Activated naive CD8-positive, alpha-beta T cell treated with anti-CD3 and anti-CD28 coated beads, Interleukin-2, amount 50 U/mL, for 16 hours (primary cell): ENCODE data around the gene SCIN.
"Not testable (repeated sequence)": the region's sequence is repeated elsewhere in the genome, so short reads cannot be mapped to it uniquely, and the experiment has no call there.

Source experiments
- DNase-seq: peaks from one replicate; pipeline ENCODE4 v3.0.0-alpha.2; 2020; ENCODE audit warnings: low read depth, low spot score

SCIN gene

GRCh38 chr7:12570534-12571461 is at the start of gene SCIN:
Gene SCIN (plus strand): TSS chr7:12570720. CDS start chr7:12570787, 67 bp downstream.
- no peak for DNase-seq

- DNase-seq, result no peak
Measured at GRCh38 chr7:12524794-12525386, 45.6 kb upstream of the SCIN start.

- DNase-seq, result not testable (repeated sequence)
Measured at GRCh38 chr7:12526693-12527092, 43.8 kb upstream of the SCIN start.

DNA sequence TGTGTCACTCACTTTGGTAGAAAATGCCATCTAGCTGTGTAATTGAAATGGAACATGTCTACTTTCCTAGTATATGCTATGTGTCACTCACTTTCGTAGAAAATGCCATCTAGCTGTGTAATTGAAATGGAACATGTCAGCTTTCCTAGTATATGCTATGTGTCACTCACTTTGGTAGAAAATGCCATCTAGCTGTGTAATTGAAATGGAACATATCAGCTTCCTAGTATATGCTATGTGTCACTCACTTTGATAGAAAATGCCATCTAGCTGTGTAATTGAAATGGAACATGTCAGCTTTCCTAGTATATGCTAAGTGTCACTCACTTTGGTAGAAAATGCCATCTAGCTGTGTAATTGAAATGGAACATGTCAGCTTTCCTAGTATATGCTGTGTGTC is 42.9 kb upstream of the SCIN start:
- not testable (repeated sequence) for DNase-seq

DNA sequence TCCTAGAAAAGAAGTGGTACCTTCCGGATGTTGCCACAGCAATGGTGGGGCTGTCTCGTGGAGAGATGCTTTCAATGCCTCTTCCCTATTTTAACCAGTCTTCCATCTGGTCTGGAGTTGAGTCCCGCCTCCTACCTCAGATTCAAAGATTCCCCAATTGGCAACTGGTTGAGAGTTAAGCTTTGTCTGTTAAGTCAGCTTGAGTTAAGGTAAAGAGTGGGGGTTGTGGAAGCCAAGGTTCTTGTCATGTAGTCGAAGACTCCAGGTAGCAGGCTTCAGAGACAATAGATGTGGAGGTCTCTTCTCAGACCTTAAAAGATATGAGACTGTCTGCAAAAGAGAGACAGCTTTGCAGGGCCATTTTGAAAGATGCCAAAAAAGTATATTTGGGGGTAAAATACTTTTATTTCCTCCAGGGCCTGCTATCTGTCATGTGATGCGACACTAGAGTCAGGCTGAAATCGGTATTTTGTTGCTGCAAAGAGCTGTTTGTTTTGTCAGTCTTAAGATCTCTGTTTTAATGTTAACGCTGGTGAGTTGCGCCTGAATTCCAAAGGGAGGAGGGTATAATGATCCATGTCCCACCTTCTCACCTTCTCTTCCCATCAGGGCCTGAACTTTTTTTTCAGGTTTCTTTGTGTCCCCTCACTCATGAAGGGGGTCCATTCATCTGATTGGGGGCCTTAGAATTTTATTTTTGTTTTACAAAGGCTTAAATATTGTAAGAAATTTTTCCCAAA is 40.4 kb upstream of the SCIN start:
- no peak for DNase-seq

- DNase-seq, result no peak
Measured at GRCh38 chr7:12531784-12532183, 38.7 kb upstream of the SCIN start.

GRCh38 chr7:12534046-12534445 is 36.5 kb upstream of the SCIN start:
- DNase-seq, result no peak

- DNase-seq, result no peak
Measured at GRCh38 chr7:12539681-12540080, 30.8 kb upstream of the SCIN start.

DNA sequence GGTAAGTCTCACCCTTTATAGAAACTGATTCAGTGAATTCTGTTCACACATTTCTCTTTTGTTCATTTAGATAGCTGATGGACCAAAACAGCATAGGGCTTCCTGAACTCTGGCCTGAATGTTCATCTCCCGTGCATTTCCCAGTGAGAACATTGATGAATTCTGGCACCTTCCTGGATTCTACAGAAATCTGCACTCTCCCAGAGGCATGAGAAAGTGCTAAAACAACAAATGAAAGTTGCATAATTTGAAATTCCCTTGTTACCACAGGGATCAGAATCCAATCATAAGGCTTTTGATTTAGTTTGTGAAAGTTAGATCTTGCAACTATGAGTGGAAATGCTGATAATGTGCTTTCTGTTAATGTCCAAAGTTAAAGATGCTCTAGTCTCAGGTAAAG is 29.7 kb upstream of the SCIN start:
- no peak for DNase-seq

DNA sequence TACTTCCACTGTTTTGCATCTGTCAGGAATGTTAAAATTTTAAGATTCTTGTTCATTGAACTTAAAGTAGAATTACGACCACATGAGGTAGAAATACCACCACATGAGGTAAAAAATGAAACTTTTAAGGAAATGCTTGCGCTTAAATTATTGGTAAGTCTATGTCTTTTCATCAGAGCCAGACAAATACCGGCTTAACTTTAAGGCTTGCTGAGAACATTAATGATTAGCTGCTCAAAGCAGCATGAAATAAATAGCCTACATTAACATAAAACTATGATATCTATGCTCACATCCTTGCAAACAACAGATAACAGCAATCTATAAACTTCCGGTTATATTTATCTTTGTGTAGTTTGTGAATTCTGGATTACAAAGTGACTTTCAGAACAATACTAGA is 26.9 kb upstream of the SCIN start:
- DNase-seq, result no peak

- no peak for DNase-seq
Measured at GRCh38 chr7:12549106-12549505, 21.4 kb upstream of the SCIN start.

GRCh38 chr7:12550956-12551355 is 19.6 kb upstream of the SCIN start:
- no peak for DNase-seq

GRCh38 chr7:12552876-12553275 is 17.6 kb upstream of the SCIN start:
- no peak for DNase-seq

- no peak for DNase-seq
Measured at GRCh38 chr7:12553416-12553815, 17.1 kb upstream of the SCIN start.

GRCh38 chr7:12554351-12554750 is 16.2 kb upstream of the SCIN start:
- DNase-seq, result no peak

GRCh38 chr7:12554872-12555271 is 15.6 kb upstream of the SCIN start:
- no peak for DNase-seq

GRCh38 chr7:12555695-12556094 is 14.8 kb upstream of the SCIN start:
- not testable (repeated sequence) for DNase-seq

- DNase-seq, result not testable (repeated sequence)
Measured at GRCh38 chr7:12556139-12556792, 14.3 kb upstream of the SCIN start.

- DNase-seq, result no peak
Measured at GRCh38 chr7:12557282-12557681, 13.2 kb upstream of the SCIN start.

DNA sequence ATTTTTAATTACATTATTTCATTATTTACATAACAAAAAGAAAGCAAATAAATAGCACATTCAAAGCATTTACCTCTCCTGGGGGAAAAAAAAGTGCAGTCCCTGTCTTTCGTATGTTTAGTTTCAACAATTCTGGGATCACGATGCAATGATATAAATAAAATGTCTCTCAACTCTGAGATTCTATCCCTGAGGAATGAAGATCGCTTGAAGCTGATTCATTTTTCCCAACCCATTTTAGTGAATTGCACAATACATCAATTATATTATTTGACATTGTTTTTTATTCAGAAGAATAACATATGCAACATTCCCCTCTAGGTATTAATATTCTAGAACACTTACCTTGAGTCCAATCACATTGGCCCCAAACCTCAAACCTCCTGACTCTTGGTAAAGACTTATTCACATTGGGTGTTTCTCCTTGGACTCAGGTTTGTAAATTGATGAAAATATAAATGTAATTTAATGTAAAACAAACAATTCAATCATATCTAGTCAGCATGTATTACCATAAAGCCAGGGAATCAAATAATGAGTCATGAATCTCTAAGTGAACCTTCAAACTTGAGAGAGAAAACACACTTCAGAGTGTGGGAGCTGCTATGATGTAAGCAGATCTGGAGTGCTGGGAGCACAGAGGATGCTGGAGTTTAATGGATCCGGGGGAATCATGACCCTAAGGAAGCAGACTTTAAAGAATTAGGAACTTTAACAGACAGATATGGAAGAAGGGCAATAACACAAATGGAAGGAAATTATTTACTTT is 5.3 kb upstream of the SCIN start:
- DNase-seq, result no peak

GRCh38 chr7:12565873-12566272 is 4.6 kb upstream of the SCIN start:
- no peak for DNase-seq
